H1 (cell line): ENCODE results near the gene ACRV1.

Experiments
- CTCF ChIP-seq, 3 experiments: IDR thresholded peaks; 1 replicate in 2 of 3; 2 replicates in 1 of 3; pipeline versions ENCODE4 v1.5.1 to v1.6.1; 2011; ENCODE audit warnings: low read length in 3 of 3, mild to moderate bottlenecking in 3 of 3, inconsistent platforms in 2 of 3, low read depth in 1 of 3, moderate library complexity in 1 of 3; ENCODE audit not compliant: insufficient read depth in 1 of 3; ENCODE audit errors: control extremely low read depth in 1 of 3
- GABPA ChIP-seq: IDR thresholded peaks from 2 replicates; pipeline ENCODE4 v1.6.1; 2011; ENCODE audit warnings: mild to moderate bottlenecking, low read length, moderate library complexity, borderline replicate concordance; ENCODE audit not compliant: insufficient read depth
- HDAC2 ChIP-seq, 2 experiments: fragments of 300-600 bp in 1 of 2; sonication (generic) in 1 of 2; IDR thresholded peaks; 2 replicates each; pipeline ENCODE4 v1.6.1; 2011 to 2012; ENCODE audit warnings: low read depth in 2 of 2, low read length in 2 of 2, mild to moderate bottlenecking in 2 of 2, moderate library complexity in 2 of 2, borderline replicate concordance in 1 of 2, inconsistent platforms in 1 of 2
- MAFK ChIP-seq: IDR thresholded peaks from 2 replicates; pipeline ENCODE4 v1.6.1; 2012; ENCODE audit warnings: low read depth, mild to moderate bottlenecking, improper control_type of control experiment, low read length
- POLR2A ChIP-seq, 2 experiments: IDR thresholded peaks; 1 replicate in 1 of 2; 2 replicates in 1 of 2; pipeline ENCODE4 v1.6.1; 2011; ENCODE audit warnings: low read depth in 2 of 2, low read length in 2 of 2, mild to moderate bottlenecking in 2 of 2; ENCODE audit errors: control extremely low read depth in 1 of 2
- POLR2AphosphoS5 ChIP-seq: IDR thresholded peaks from 2 replicates; pipeline ENCODE4 v1.6.1; 2011; ENCODE audit warnings: low read depth, low read length

- TF ChIP-seq CTCF (IDR thresholded peaks at IDR 0.05; ENCODE audit: control extremely low read depth in 1 of 3, insufficient read depth in 1 of 3, low read depth in 1 of 3, low read length in 3 of 3) (no peak), GABPA (no peak), POLR2A (IDR thresholded peaks at IDR 0.05; ENCODE audit: control extremely low read depth in 1 of 2, low read depth in 2 of 2, low read length in 2 of 2) (no peak), MAFK (no peak), POLR2AphosphoS5 (no peak), HDAC2 (IDR thresholded peaks at IDR 0.05; ENCODE audit: borderline replicate concordance in 1 of 2, low read depth in 2 of 2, low read length in 2 of 2) (no peak)
Observed at GRCh38 chr11:125688066-125688465, 7.4 kb upstream of the ACRV1 start.
